HG03432 (cell line): ENCODE data around the gene GNAI3.
A peak's percentile ranks its signal among the peaks of the same experiment; 100 is the strongest.

Experiments used
- ATAC-seq: cut with Tn5 transposase; IDR thresholded peaks from one replicate; pipeline ENCODE4 v1.9.1; 2021; ENCODE audit warnings: mild to moderate bottlenecking, moderate library complexity; ENCODE audit not compliant: unreplicated experiment

GNAI3 gene

GRCh38 chr1:109523706-109524105, 24.7 kb upstream of the GNAI3 start:
- no peak for ATAC-seq

GRCh38 chr1:109527098-109527811, 21.2 kb upstream of the GNAI3 start:
- ATAC-seq = peak; percentile 70

GRCh38 chr1:109527846-109528695, 20.3 kb upstream of the GNAI3 start:
- ATAC-seq = no peak

- no peak for ATAC-seq
Measured at GRCh38 chr1:109528712-109529111, 19.7 kb upstream of the GNAI3 start.

GRCh38 chr1:109529881-109530456, 18.4 kb upstream of the GNAI3 start:
- no peak for ATAC-seq

GRCh38 chr1:109530457-109531087, 17.8 kb upstream of the GNAI3 start:
- no peak for ATAC-seq

GRCh38 chr1:109531380-109531779, 17.0 kb upstream of the GNAI3 start:
- ATAC-seq = no peak

GRCh38 chr1:109531826-109532364, 16.5 kb upstream of the GNAI3 start:
- ATAC-seq = no peak

- peak; percentile 78 for ATAC-seq
Measured at GRCh38 chr1:109532365-109533136, 15.9 kb upstream of the GNAI3 start.

- no peak for ATAC-seq
Measured at GRCh38 chr1:109534307-109534858, 14.0 kb upstream of the GNAI3 start.

GRCh38 chr1:109535481-109535880, 12.9 kb upstream of the GNAI3 start:
- ATAC-seq = no peak

- ATAC-seq = no peak
Measured at GRCh38 chr1:109535971-109536491, 12.4 kb upstream of the GNAI3 start.

- no peak for ATAC-seq
Measured at GRCh38 chr1:109537450-109538178, 10.8 kb upstream of the GNAI3 start.

GRCh38 chr1:109538827-109539555, 9.4 kb upstream of the GNAI3 start:
- no peak for ATAC-seq

- ATAC-seq = no peak
Measured at GRCh38 chr1:109539676-109540075, 8.7 kb upstream of the GNAI3 start, which contains the start of gene GPR61. Gene GPR61 (plus strand): TSS chr1:109539872. CDS start chr1:109543023, 3,151 bp downstream.

GRCh38 chr1:109541102-109541501, 7.3 kb upstream of the GNAI3 start:
- ATAC-seq = no peak

GRCh38 chr1:109542657-109543056, 5.8 kb upstream of the GNAI3 start:
- no peak for ATAC-seq

GRCh38 chr1:109543283-109543987, 5.0 kb upstream of the GNAI3 start:
- no peak for ATAC-seq
